Measurements from ENCODE around the gene CDKAL1.

CDKAL1 gene

DNA sequence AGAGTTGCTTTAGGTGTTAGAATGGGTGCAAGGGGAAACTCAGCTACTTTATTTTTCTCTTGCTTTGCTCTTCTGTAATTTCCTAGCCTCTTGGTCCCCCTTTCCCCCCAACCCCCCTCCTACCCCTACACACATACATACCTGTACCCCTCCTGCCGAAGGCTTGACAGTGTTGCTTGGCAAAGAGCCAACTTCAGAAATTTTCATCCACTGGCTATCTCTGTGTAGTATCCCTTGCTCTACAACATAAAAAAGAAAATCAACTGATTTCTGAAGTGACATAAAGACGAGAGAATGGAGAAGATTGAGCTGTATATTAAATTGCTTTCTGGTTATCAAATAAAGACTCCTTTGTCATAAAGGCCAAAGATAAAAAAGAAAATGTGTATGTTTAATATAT is 561.2 kb downstream of the CDKAL1 start:
- TF ChIP-seq, protein P1, sequence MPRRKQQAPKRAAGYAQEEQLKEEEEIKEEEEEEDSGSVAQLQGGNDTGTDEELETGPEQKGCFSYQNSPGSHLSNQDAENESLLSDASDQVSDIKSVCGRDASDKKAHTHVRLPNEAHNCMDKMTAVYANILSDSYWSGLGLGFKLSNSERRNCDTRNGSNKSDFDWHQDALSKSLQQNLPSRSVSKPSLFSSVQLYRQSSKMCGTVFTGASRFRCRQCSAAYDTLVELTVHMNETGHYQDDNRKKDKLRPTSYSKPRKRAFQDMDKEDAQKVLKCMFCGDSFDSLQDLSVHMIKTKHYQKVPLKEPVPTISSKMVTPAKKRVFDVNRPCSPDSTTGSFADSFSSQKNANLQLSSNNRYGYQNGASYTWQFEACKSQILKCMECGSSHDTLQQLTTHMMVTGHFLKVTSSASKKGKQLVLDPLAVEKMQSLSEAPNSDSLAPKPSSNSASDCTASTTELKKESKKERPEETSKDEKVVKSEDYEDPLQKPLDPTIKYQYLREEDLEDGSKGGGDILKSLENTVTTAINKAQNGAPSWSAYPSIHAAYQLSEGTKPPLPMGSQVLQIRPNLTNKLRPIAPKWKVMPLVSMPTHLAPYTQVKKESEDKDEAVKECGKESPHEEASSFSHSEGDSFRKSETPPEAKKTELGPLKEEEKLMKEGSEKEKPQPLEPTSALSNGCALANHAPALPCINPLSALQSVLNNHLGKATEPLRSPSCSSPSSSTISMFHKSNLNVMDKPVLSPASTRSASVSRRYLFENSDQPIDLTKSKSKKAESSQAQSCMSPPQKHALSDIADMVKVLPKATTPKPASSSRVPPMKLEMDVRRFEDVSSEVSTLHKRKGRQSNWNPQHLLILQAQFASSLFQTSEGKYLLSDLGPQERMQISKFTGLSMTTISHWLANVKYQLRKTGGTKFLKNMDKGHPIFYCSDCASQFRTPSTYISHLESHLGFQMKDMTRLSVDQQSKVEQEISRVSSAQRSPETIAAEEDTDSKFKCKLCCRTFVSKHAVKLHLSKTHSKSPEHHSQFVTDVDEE (CRISPR knock-in tag; IDR thresholded peaks at IDR 0.05) = no peak
- no peak for TF ChIP-seq ESRRG (CRISPR knock-in tag; IDR thresholded peaks at IDR 0.05)
- TF ChIP-seq ISL1 (CRISPR knock-in tag; IDR thresholded peaks at IDR 0.05) = no peak
- no peak for TF ChIP-seq ZC3H10 (CRISPR knock-in tag; IDR thresholded peaks at IDR 0.05)
- TF ChIP-seq TOX (CRISPR knock-in tag; IDR thresholded peaks at IDR 0.05; ENCODE audit: borderline replicate concordance) = no peak
- TF ChIP-seq ZNF565 (CRISPR knock-in tag; conservative IDR thresholded peaks at IDR 0.05; ENCODE audit: low read depth) = no peak
- TF ChIP-seq ZNF8 (CRISPR knock-in tag; IDR thresholded peaks at IDR 0.05) = no peak
- TF ChIP-seq TCF4 (CRISPR knock-in tag; IDR thresholded peaks at IDR 0.05; ENCODE audit: borderline replicate concordance) = no peak
- TF ChIP-seq, protein P2, sequence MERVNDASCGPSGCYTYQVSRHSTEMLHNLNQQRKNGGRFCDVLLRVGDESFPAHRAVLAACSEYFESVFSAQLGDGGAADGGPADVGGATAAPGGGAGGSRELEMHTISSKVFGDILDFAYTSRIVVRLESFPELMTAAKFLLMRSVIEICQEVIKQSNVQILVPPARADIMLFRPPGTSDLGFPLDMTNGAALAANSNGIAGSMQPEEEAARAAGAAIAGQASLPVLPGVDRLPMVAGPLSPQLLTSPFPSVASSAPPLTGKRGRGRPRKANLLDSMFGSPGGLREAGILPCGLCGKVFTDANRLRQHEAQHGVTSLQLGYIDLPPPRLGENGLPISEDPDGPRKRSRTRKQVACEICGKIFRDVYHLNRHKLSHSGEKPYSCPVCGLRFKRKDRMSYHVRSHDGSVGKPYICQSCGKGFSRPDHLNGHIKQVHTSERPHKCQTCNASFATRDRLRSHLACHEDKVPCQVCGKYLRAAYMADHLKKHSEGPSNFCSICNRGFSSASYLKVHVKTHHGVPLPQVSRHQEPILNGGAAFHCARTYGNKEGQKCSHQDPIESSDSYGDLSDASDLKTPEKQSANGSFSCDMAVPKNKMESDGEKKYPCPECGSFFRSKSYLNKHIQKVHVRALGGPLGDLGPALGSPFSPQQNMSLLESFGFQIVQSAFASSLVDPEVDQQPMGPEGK (CRISPR knock-in tag; IDR thresholded peaks at IDR 0.05; ENCODE audit: borderline replicate concordance) = no peak
- TF ChIP-seq, protein P3, sequence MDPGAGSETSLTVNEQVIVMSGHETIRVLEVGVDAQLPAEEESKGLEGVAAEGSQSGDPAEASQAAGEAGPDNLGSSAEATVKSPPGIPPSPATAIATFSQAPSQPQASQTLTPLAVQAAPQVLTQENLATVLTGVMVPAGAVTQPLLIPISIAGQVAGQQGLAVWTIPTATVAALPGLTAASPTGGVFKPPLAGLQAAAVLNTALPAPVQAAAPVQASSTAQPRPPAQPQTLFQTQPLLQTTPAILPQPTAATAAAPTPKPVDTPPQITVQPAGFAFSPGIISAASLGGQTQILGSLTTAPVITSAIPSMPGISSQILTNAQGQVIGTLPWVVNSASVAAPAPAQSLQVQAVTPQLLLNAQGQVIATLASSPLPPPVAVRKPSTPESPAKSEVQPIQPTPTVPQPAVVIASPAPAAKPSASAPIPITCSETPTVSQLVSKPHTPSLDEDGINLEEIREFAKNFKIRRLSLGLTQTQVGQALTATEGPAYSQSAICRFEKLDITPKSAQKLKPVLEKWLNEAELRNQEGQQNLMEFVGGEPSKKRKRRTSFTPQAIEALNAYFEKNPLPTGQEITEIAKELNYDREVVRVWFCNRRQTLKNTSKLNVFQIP (CRISPR knock-in tag; IDR thresholded peaks at IDR 0.05; ENCODE audit: borderline replicate concordance, low read depth) = no peak
- no peak for TF ChIP-seq BACH2 (CRISPR knock-in tag; IDR thresholded peaks at IDR 0.05; ENCODE audit: borderline replicate concordance)
- TF ChIP-seq, protein P4, sequence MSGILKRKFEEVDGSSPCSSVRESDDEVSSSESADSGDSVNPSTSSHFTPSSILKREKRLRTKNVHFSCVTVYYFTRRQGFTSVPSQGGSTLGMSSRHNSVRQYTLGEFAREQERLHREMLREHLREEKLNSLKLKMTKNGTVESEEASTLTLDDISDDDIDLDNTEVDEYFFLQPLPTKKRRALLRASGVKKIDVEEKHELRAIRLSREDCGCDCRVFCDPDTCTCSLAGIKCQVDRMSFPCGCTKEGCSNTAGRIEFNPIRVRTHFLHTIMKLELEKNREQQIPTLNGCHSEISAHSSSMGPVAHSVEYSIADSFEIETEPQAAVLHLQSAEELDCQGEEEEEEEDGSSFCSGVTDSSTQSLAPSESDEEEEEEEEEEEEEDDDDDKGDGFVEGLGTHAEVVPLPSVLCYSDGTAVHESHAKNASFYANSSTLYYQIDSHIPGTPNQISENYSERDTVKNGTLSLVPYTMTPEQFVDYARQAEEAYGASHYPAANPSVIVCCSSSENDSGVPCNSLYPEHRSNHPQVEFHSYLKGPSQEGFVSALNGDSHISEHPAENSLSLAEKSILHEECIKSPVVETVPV (CRISPR knock-in tag; IDR thresholded peaks at IDR 0.05) = no peak
- TF ChIP-seq ARNTL (CRISPR knock-in tag; IDR thresholded peaks at IDR 0.05; ENCODE audit: borderline replicate concordance, low read depth) = no peak
- no peak for TF ChIP-seq SNAI2 (CRISPR knock-in tag; IDR thresholded peaks at IDR 0.05)
- no peak for TF ChIP-seq OSR1 (CRISPR knock-in tag; IDR thresholded peaks at IDR 0.05)
- TF ChIP-seq, protein P5, sequence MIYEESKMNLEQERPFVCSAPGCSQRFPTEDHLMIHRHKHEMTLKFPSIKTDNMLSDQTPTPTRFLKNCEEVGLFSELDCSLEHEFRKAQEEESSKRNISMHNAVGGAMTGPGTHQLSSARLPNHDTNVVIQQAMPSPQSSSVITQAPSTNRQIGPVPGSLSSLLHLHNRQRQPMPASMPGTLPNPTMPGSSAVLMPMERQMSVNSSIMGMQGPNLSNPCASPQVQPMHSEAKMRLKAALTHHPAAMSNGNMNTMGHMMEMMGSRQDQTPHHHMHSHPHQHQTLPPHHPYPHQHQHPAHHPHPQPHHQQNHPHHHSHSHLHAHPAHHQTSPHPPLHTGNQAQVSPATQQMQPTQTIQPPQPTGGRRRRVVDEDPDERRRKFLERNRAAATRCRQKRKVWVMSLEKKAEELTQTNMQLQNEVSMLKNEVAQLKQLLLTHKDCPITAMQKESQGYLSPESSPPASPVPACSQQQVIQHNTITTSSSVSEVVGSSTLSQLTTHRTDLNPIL (CRISPR knock-in tag; IDR thresholded peaks at IDR 0.05; ENCODE audit: low read depth) = no peak
- no peak for TF ChIP-seq ZFP3 (CRISPR knock-in tag; IDR thresholded peaks at IDR 0.05)
- ATAC-seq = no peak

DNA sequence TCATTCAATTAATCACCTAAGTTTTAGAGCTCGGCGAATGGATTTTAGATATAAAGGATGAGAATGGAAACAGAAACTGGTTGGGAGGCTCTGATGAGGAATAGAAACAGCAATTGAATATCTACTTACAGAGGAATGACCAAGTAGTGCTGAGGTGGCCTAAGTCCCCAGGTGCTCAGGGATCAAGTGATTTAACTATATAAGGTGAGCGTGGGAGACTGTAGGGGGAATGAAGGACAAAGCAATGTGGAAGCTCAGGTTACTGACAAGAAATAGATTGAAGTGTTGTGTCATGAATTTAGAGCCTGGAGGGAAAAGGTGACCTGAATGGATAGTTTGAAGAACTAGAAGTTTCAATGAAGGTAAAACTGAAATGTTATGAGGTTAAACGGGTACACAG is 563.9 kb downstream of the CDKAL1 start:
- TF ChIP-seq CSDC2 (CRISPR knock-in tag; IDR thresholded peaks at IDR 0.05) (no peak), ZNF8 (CRISPR knock-in tag; IDR thresholded peaks at IDR 0.05) (no peak), GLIS3 (CRISPR knock-in tag; IDR thresholded peaks at IDR 0.05) (no peak), TOX (CRISPR knock-in tag; IDR thresholded peaks at IDR 0.05; ENCODE audit: borderline replicate concordance) (no peak), OSR1 (CRISPR knock-in tag; IDR thresholded peaks at IDR 0.05) (no peak), ZFP30 (CRISPR knock-in tag; IDR thresholded peaks at IDR 0.05) (no peak), BACH2 (CRISPR knock-in tag; IDR thresholded peaks at IDR 0.05; ENCODE audit: borderline replicate concordance) (no peak), PPARA (CRISPR knock-in tag; IDR thresholded peaks at IDR 0.05; ENCODE audit: borderline replicate concordance) (no peak)
- TF ChIP-seq, protein P3 (CRISPR knock-in tag; IDR thresholded peaks at IDR 0.05; ENCODE audit: borderline replicate concordance, low read depth) = no peak
- TF ChIP-seq, protein P4 (CRISPR knock-in tag; IDR thresholded peaks at IDR 0.05) = no peak
- TF ChIP-seq, protein P1 (CRISPR knock-in tag; IDR thresholded peaks at IDR 0.05) = no peak
- ATAC-seq = no peak

Measured in SK-N-SH treated with all-trans-retinoic acid at 6 μM for 48 hours (cell line).